ENCODE results near the gene BRME1. TPM values are rescaled to one million over a fixed set of nuclear protein-coding genes. Genes with fewer than 3 reads are reported as not detected.
A peak's percentile ranks its signal among the peaks of the same experiment; 100 is the strongest.
"Not testable (repeated sequence)": the region's sequence is repeated elsewhere in the genome, so short reads cannot be mapped to it uniquely, and the experiment has no call there.

Gene BRME1
- total RNA-seq, 1 donor from 2014 or later = 3.4 TPM

DNA sequence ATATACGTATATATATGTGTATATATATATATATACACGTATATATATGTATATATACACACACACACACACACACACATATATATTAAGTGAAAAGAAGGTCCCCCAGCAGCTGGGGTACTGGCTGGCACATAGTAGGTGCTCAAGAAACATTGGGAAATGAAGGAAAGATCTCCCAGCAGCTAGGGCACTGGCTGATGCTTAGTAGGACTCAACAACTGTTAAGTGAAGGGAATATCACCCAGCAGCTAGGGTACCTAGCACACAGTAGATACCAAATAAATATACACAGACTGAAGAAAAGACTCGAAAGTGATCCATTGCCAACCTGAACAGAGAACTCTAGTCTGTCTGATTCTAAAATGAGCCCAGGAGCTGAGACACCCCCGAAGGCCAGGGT lies 20.1 kb upstream of the BRME1 start:
- Mint-ChIP-seq H3K9me3 (ENCODE audit: unreplicated experiment) (no peaks in the 10 kb centered on the region), H3K27me3 (ENCODE audit: unreplicated experiment) (no peaks in the 10 kb centered on the region), H3K36me3 (ENCODE audit: low read depth, unreplicated experiment) (peaks cover 28% of the 10 kb centered on the region), H3K27ac (ENCODE audit: unreplicated experiment) (no peak overlapping the region), H3K4me1 (ENCODE audit: unreplicated experiment) (peaks cover 13% of the 10 kb centered on the region), H3K4me3 (ENCODE audit: unreplicated experiment) (no peak overlapping the region)
- TF ChIP-seq, protein P1, sequence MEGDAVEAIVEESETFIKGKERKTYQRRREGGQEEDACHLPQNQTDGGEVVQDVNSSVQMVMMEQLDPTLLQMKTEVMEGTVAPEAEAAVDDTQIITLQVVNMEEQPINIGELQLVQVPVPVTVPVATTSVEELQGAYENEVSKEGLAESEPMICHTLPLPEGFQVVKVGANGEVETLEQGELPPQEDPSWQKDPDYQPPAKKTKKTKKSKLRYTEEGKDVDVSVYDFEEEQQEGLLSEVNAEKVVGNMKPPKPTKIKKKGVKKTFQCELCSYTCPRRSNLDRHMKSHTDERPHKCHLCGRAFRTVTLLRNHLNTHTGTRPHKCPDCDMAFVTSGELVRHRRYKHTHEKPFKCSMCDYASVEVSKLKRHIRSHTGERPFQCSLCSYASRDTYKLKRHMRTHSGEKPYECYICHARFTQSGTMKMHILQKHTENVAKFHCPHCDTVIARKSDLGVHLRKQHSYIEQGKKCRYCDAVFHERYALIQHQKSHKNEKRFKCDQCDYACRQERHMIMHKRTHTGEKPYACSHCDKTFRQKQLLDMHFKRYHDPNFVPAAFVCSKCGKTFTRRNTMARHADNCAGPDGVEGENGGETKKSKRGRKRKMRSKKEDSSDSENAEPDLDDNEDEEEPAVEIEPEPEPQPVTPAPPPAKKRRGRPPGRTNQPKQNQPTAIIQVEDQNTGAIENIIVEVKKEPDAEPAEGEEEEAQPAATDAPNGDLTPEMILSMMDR (IDR thresholded peaks at IDR 0.05; ENCODE audit: unreplicated experiment) = no peak
- no peak for DNase-seq (ENCODE audit: low spot score)

DNA sequence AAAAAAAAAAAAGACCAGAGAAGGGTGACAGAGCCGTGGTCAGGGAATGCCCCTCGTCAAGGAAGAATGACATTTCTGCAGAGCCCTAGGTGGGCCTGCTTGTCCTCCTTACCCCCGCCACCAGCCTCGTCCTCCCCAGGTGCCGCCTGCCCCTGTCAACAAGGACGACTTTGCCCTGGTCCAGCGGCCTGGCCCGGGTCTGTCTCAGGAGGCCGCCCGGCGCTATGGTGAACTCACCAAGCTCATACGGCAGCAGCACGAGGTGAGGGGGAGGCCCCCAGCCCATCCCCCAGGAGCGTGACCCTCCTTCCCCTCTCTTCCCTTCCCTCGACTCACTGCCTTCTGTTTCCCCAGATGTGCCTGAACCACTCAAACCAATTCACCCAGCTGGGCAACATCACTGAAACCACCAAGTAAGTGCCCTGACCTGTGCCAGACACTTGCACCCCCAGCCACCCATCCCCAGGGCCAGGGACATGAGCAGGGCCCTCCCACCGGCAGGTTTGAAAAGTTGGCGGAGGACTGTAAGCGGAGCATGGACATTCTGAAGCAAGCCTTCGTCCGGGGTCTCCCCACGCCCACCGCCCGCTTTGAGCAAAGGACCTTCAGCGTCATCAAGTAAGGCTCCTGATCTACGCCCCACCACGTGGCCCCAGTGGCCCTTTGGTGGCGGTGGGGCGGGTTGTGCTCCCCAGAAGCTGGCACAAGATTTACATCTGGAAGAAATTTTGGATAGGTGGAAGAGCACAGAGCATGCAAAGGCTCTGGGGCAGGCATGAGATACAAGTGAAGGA lies 17.5 kb upstream of the BRME1 start:
- no peak for DNase-seq (ENCODE audit: low spot score)
- H3K27me3 Mint-ChIP-seq (ENCODE audit: unreplicated experiment) = no peaks in the 10 kb centered on the region
- peaks cover 13% of the 10 kb centered on the region for H3K4me1 Mint-ChIP-seq (ENCODE audit: unreplicated experiment)
- H3K27ac Mint-ChIP-seq (ENCODE audit: unreplicated experiment) = no peak overlapping the region
- TF ChIP-seq, protein P1 (IDR thresholded peaks at IDR 0.05; ENCODE audit: unreplicated experiment) = no peak
- no peaks in the 10 kb centered on the region for H3K9me3 Mint-ChIP-seq (ENCODE audit: unreplicated experiment)
- H3K4me3 Mint-ChIP-seq (ENCODE audit: unreplicated experiment) = peak overlapping the region; percentile 1
- H3K36me3 Mint-ChIP-seq (ENCODE audit: low read depth, unreplicated experiment) = peaks cover 37% of the 10 kb centered on the region

DNA sequence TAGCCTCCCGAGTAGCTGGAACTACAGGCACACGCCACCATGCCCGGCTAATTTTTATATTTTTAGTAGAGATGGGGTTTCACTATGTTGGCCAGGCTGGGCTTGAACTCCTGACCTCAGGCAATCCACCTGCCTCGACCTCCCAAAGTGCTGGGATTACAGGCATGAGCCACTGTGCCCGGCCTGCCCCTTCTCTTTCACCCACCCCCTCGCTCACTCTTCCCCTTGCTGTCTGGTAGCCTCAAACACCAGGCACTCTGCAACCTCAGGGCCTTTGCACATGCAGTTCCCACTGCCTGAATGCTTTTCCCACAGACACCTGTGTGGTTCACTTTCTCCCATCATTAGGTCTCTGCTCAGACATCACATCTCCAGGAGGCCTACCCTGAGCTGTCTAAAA lies 16.2 kb upstream of the BRME1 start:
- DNase-seq (ENCODE audit: low spot score); H3K9me3 Mint-ChIP-seq (ENCODE audit: unreplicated experiment); H3K27me3 Mint-ChIP-seq (ENCODE audit: unreplicated experiment): not testable (repeated sequence)
- peaks cover 10% of the 10 kb centered on the region for H3K4me1 Mint-ChIP-seq (ENCODE audit: unreplicated experiment)
- peaks cover 35% of the 10 kb centered on the region for H3K36me3 Mint-ChIP-seq (ENCODE audit: low read depth, unreplicated experiment)
- H3K27ac Mint-ChIP-seq (ENCODE audit: unreplicated experiment) = peak overlapping the region; percentile 8
- H3K4me3 Mint-ChIP-seq (ENCODE audit: unreplicated experiment) = peak overlapping the region; percentile 72

DNA sequence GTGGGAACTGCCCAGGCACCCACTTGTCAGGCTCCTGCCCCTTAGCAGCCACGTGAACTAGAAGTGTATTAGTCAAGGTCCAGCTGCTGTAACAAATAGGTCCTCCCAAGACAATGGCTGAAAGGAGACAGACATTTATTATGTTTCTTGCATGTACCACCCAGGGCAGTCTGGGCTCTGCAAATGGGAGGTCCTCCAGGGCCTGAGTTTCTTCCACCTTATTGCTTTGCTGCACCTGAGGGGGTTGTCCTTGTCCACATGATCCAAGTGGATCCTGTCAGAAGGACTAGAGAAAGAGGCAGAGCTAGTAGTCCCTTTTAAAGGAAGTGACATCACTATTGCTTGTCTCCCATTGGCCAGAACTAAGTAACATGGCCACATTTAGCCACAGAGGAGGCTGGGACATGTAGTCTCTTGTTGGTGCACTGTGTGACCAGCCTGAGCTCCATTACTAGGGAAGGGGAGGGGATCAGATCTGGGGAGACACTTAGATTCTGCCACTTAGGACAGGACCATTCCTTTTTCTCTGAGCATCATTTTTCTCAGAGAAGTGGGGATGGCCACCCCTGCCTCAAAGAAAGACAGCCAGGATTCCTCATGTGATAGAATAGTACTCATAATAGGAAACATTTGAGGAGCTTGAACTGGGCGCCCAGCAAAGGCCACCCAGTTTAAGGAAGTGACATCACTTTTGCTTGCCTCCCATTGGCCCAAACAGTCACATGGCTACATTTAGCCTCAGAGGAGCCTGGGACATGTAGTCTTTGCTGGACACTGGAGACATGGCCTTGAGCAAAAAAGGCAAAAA lies 15.2 kb upstream of the BRME1 start:
- Mint-ChIP-seq H3K4me3 (ENCODE audit: unreplicated experiment) (peak overlapping the region; percentile 37), H3K4me1 (ENCODE audit: unreplicated experiment) (peaks cover 2% of the 10 kb centered on the region), H3K36me3 (ENCODE audit: low read depth, unreplicated experiment) (peaks cover 33% of the 10 kb centered on the region), H3K27me3 (ENCODE audit: unreplicated experiment) (peaks cover 2% of the 10 kb centered on the region), H3K9me3 (ENCODE audit: unreplicated experiment) (no peaks in the 10 kb centered on the region), H3K27ac (ENCODE audit: unreplicated experiment) (no peak overlapping the region)
- TF ChIP-seq, protein P1 (IDR thresholded peaks at IDR 0.05; ENCODE audit: unreplicated experiment) = no peak
- no peak for DNase-seq (ENCODE audit: low spot score)

DNA sequence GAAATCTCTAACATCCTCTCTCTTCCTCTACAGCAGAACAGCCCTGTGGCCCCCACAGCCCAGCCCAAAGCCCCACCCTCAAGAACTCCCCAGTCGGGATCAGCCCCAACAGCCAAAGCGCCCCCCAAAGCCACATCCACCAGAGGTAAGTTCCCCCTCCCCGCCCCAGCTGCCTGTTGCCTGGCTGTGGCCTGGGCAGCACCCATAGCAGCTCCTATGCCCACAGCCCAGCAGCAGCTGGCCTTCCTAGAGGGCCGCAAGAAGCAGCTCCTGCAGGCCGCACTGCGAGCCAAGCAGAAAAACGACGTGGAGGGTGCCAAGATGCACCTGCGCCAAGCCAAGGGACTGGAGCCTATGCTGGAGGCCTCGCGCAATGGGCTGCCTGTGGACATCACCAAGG lies 14.6 kb upstream of the BRME1 start:
- Mint-ChIP-seq H3K9me3 (ENCODE audit: unreplicated experiment) (no peaks in the 10 kb centered on the region), H3K27me3 (ENCODE audit: unreplicated experiment) (peaks cover 2% of the 10 kb centered on the region), H3K27ac (ENCODE audit: unreplicated experiment) (no peak overlapping the region), H3K4me1 (ENCODE audit: unreplicated experiment) (no peaks in the 10 kb centered on the region), H3K36me3 (ENCODE audit: low read depth, unreplicated experiment) (peaks cover 31% of the 10 kb centered on the region), H3K4me3 (ENCODE audit: unreplicated experiment) (no peak overlapping the region)
- no peak for DNase-seq (ENCODE audit: low spot score)
- TF ChIP-seq, protein P1 (IDR thresholded peaks at IDR 0.05; ENCODE audit: unreplicated experiment) = no peak

All from endothelial cell (in vitro differentiated cells).